ENCODE results near the gene SLC8A1.

The SLC8A1 gene

DNA sequence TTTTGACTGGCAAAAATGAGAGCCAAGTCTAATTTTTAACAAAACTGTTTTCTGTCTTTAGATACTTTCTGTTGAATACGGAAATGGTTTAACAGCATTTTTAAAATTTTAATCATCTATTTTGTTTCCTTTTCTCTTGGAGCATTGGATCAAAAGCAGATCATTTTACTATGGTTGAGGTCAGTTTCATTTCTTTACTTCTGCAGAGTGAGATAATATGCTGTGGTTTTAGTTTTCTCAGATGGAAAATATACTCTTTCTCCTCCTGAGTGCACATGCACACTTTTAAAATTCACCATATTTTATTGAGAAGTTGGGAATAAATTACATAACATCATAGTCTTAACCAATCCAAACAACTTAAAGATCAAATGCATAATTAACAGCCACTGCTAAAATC lies 283.3 kb downstream of the SLC8A1 start:
- TF ChIP-seq, protein P1, sequence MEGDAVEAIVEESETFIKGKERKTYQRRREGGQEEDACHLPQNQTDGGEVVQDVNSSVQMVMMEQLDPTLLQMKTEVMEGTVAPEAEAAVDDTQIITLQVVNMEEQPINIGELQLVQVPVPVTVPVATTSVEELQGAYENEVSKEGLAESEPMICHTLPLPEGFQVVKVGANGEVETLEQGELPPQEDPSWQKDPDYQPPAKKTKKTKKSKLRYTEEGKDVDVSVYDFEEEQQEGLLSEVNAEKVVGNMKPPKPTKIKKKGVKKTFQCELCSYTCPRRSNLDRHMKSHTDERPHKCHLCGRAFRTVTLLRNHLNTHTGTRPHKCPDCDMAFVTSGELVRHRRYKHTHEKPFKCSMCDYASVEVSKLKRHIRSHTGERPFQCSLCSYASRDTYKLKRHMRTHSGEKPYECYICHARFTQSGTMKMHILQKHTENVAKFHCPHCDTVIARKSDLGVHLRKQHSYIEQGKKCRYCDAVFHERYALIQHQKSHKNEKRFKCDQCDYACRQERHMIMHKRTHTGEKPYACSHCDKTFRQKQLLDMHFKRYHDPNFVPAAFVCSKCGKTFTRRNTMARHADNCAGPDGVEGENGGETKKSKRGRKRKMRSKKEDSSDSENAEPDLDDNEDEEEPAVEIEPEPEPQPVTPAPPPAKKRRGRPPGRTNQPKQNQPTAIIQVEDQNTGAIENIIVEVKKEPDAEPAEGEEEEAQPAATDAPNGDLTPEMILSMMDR (IDR thresholded peaks at IDR 0.05; ENCODE audit: borderline replicate concordance, extremely low read depth, low read length, poor library complexity, severe bottlenecking), result no peak
- no peak for TF ChIP-seq EZH2 (IDR thresholded peaks at IDR 0.05; ENCODE audit: borderline replicate concordance, low read depth, low read length, severe bottlenecking)
- no peaks in the 10 kb centered on the region for H3K9me3 ChIP-seq (ENCODE audit: insufficient read depth, low read length, severe bottlenecking)
- no peaks in the 10 kb centered on the region for H3K79me2 ChIP-seq (ENCODE audit: insufficient read depth, low read length)
- DNase-seq, result no peak
- H3K36me3 ChIP-seq (ENCODE audit: insufficient read depth, low read length), result peaks cover 42% of the 10 kb centered on the region
- H2AFZ ChIP-seq (ENCODE audit: low read depth, low read length), result no peak overlapping the region
- H3K4me2 ChIP-seq (ENCODE audit: insufficient read depth, low read length), result no peak overlapping the region
- no peak overlapping the region for H3K4me3 ChIP-seq (ENCODE audit: low read depth in 1 of 2, low read length in 2 of 2)
- H3K4me1 ChIP-seq (ENCODE audit: insufficient read depth, low read length), result no peaks in the 10 kb centered on the region
- no peak overlapping the region for H3K9ac ChIP-seq (ENCODE audit: low read depth, low read length)
- no peak for ATAC-seq (ENCODE audit: insufficient read depth, low read depth)
- no peak overlapping the region for H3K27ac ChIP-seq (ENCODE audit: low read length)
- no peaks in the 10 kb centered on the region for H3K27me3 ChIP-seq (ENCODE audit: insufficient read depth, low read length, poor library complexity)
- no peaks in the 10 kb centered on the region for H4K20me1 ChIP-seq (ENCODE audit: insufficient read depth, low read length)

DNA sequence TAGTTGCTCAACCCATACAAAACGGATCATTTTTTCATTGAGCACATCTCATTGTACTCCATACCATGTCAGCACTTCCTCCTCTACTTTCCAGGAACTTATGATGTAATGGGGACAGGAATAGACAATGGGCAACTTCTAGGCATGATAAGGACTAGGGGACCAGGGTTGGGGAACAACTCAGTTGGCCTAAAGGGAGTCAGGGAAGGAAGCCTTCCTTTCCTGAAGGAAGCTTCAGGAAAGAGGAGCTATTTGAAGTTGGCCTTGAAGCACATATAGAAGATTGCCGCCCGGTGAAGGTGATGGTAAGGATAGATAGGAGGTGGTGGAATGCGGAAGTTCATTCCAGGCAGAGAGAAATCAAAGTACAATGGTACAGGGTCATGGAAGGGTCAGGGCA lies 283.9 kb downstream of the SLC8A1 start:
- Histone ChIP-seq H3K79me2 (ENCODE audit: insufficient read depth, low read length) (no peaks in the 10 kb centered on the region), H3K36me3 (ENCODE audit: insufficient read depth, low read length) (peaks cover 47% of the 10 kb centered on the region), H3K27me3 (ENCODE audit: insufficient read depth, low read length, poor library complexity) (no peaks in the 10 kb centered on the region), H4K20me1 (ENCODE audit: insufficient read depth, low read length) (no peaks in the 10 kb centered on the region), H3K9ac (ENCODE audit: low read depth, low read length) (no peak overlapping the region), H3K27ac (ENCODE audit: low read length) (peak overlapping the region; percentile 22; the same call in 1 of the 2 replicates), H2AFZ (ENCODE audit: low read depth, low read length) (no peak overlapping the region), H3K4me1 (ENCODE audit: insufficient read depth, low read length) (no peaks in the 10 kb centered on the region), H3K9me3 (ENCODE audit: insufficient read depth, low read length, severe bottlenecking) (no peaks in the 10 kb centered on the region), H3K4me3 (ENCODE audit: low read depth in 1 of 2, low read length in 2 of 2) (no peak overlapping the region), H3K4me2 (ENCODE audit: insufficient read depth, low read length) (no peak overlapping the region)
- TF ChIP-seq EZH2 (IDR thresholded peaks at IDR 0.05; ENCODE audit: borderline replicate concordance, low read depth, low read length, severe bottlenecking), result no peak
- TF ChIP-seq, protein P1 (IDR thresholded peaks at IDR 0.05; ENCODE audit: borderline replicate concordance, extremely low read depth, low read length, poor library complexity, severe bottlenecking), result no peak
- ATAC-seq (ENCODE audit: insufficient read depth, low read depth), result no peak
- DNase-seq, result no peak

GRCh38 chr2:40166006-40166405 lies 285.9 kb downstream of the SLC8A1 start:
- Histone ChIP-seq H3K9me3 (ENCODE audit: insufficient read depth, low read length, severe bottlenecking) (no peaks in the 10 kb centered on the region), H3K27ac (ENCODE audit: low read length) (no peak overlapping the region), H3K36me3 (ENCODE audit: insufficient read depth, low read length) (peaks cover 59% of the 10 kb centered on the region), H3K9ac (ENCODE audit: low read depth, low read length) (no peak overlapping the region), H3K27me3 (ENCODE audit: insufficient read depth, low read length, poor library complexity) (no peaks in the 10 kb centered on the region), H3K4me2 (ENCODE audit: insufficient read depth, low read length) (no peak overlapping the region), H3K4me1 (ENCODE audit: insufficient read depth, low read length) (no peaks in the 10 kb centered on the region), H3K79me2 (ENCODE audit: insufficient read depth, low read length) (no peaks in the 10 kb centered on the region), H3K4me3 (ENCODE audit: low read depth in 1 of 2, low read length in 2 of 2) (no peak overlapping the region), H4K20me1 (ENCODE audit: insufficient read depth, low read length) (no peaks in the 10 kb centered on the region), H2AFZ (ENCODE audit: low read depth, low read length) (no peak overlapping the region)
- TF ChIP-seq, protein P1 (IDR thresholded peaks at IDR 0.05; ENCODE audit: borderline replicate concordance, extremely low read depth, low read length, poor library complexity, severe bottlenecking), result no peak
- no peak for TF ChIP-seq EZH2 (IDR thresholded peaks at IDR 0.05; ENCODE audit: borderline replicate concordance, low read depth, low read length, severe bottlenecking)
- ATAC-seq (ENCODE audit: insufficient read depth, low read depth) (no peak), DNase-seq (no peak)

DNA sequence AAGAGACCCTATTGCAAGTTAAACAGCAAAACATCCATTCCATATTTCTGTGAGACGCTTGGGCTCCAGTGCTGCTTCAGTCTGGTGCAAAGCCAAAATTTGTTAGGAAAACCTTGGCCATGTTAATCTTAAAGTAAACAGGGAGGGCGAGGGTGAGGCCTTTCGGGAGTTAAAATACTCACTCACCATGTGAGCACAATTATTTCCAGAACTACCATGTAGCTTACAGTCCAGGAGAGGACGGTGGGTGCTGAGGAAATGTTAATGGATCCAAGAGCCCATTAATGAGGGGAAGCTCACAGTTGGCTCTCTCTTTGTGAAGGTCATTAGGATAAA lies 286.4 kb downstream of the SLC8A1 start:
- H3K36me3 ChIP-seq (ENCODE audit: insufficient read depth, low read length), result peaks cover 60% of the 10 kb centered on the region
- H3K4me1 ChIP-seq (ENCODE audit: insufficient read depth, low read length), result no peaks in the 10 kb centered on the region
- TF ChIP-seq, protein P1 (IDR thresholded peaks at IDR 0.05; ENCODE audit: borderline replicate concordance, extremely low read depth, low read length, poor library complexity, severe bottlenecking), result no peak
- no peak for TF ChIP-seq EZH2 (IDR thresholded peaks at IDR 0.05; ENCODE audit: borderline replicate concordance, low read depth, low read length, severe bottlenecking)
- H3K9me3 ChIP-seq (ENCODE audit: insufficient read depth, low read length, severe bottlenecking), result no peaks in the 10 kb centered on the region
- DNase-seq (no peak), ATAC-seq (ENCODE audit: insufficient read depth, low read depth) (no peak)
- H3K9ac ChIP-seq (ENCODE audit: low read depth, low read length), result no peak overlapping the region
- no peaks in the 10 kb centered on the region for H3K27me3 ChIP-seq (ENCODE audit: insufficient read depth, low read length, poor library complexity)
- no peak overlapping the region for H2AFZ ChIP-seq (ENCODE audit: low read depth, low read length)
- no peak overlapping the region for H3K4me3 ChIP-seq (ENCODE audit: low read depth in 1 of 2, low read length in 2 of 2)
- no peaks in the 10 kb centered on the region for H4K20me1 ChIP-seq (ENCODE audit: insufficient read depth, low read length)
- no peak overlapping the region for H3K27ac ChIP-seq (ENCODE audit: low read length)
- H3K79me2 ChIP-seq (ENCODE audit: insufficient read depth, low read length), result no peaks in the 10 kb centered on the region
- H3K4me2 ChIP-seq (ENCODE audit: insufficient read depth, low read length), result no peak overlapping the region
